ENCODE data around the gene ADAT3.
"Not testable (repeated sequence)": the region's sequence is repeated elsewhere in the genome, so short reads cannot be mapped to it uniquely, and the experiment has no call there.

The ADAT3 gene

DNA sequence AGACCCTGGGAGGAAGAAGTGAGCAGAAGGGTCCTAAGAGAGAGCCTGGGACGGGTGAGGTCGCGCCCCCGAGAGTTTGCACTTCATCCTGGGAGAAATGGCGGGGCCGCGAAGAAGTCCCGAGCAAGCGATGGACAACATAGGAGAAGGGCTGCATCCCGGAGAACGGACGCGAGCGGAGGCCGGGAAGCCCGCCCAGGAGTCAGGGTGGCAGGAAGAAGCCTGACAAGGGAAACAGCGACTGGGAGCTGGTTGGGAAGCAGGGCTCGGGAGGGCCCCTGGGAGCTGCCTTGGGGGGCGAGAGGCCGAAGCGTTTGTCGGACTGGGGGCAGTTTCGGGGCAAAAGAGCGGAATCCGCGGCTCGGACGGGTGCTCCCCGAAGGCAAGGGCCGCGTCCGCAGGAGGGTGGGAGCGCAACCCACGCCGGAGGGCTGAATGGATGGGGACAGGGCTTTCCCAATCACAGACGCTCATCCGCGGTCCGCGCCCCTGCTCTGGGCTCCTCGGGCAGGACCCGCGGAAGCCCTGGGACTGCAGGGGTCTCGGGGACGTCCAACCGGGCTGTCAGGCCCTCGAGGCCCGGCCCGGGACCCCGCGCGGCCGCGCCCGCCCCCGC is 20.4 kb upstream of the ADAT3 start:
- no peak for DNase-seq

DNA sequence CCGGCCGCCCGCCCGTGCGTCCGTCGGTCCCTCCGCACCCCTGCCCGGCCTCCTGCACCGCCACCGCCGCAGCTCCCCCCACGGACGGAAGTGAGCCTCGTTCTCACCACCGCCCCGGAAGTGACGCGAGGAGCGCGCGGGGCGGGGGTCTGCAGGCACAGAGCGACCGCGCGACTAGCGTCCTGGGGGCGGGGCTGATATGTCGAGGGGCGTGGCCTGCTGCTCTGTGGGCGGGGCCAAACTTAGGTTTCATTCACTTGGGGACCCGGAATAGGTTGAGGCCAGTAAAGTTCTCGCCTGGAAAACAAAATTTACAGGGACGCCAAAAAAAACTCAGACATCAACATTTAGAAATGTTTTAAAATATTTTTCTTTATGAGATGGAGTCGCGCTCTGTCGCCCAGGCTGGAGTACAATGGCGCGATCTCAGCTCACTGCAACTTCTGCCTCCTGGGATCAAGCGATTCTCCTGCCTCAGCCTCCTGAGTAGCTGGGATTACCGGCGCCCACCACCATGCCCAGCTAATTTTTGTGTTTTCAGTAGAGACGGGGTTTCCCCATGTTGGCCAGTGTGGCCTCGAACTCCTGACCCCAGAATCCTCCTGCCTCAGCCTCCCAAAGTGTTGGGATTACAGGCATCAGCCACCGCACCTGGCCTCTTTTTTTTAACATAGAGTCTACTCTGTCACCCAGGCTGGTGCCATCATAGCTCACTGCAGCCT is 19.6 kb upstream of the ADAT3 start, which contains the start of gene ABHD17A:
Gene ABHD17A, minus strand, starts transcription at position 99 of the 722 bp plus-strand sequence. CDS start 3,930 bp downstream, outside the sequence.
- peak; percentile 83 to 86 for DNase-seq

DNA sequence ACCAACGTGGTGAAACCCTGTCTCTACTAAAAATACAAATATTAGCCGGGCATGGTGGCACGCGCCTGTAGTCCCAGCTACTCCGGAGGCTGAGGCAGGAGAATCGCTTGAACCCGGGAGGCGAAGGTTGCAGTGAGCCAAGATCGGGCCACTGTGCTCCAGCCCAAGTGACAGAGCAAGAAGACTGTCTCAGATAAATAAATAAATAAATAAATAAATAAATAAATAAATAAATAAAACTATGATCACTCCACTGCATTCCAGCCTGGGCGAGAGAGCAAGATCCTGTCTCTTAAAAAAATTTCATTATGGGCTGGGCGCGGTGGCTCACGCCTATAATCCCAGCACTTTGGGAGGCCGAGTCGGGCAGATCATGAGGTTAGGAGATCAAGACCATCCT is 18.8 kb upstream of the ADAT3 start:
- not testable (repeated sequence) for DNase-seq

DNA sequence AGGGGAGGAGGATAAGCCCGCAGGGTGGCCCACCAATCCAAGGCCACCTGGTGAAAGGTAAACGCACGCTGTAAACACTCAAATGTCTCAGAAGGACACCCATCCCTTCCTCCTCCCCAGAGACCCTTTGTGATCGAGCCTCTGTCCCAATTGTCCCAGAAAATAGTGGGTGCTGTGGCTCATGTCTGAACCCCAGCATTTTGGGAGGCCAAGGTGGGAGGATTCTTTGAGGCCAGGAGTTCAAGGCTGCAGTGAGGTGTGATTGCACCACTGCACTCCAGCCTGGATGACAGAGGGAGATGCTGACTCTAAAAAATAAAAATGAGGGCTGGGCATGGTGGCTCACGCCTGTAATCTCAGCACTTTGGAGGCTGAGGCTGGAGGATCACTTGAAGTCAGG is 16.8 kb upstream of the ADAT3 start:
- no peak for DNase-seq

DNA sequence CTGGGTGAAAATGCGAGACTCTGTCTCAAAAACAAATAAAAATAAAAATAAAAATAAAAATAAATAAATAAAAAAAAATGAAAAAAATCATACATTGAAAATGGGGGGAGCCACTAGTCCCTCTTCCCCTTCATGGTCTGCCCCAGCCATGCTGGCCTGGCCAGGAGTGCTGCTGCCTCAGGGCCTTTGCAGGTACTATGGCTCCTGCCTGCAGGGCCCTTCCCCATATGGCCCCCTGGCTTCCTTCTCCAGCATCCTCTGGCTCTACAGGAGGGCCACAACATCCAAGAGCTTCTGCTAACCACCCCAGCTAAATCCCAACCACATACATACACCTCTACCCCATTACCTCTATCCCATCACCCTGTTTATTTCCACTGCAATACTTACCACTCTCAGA is 15.3 kb upstream of the ADAT3 start:
- no peak for DNase-seq

DNA sequence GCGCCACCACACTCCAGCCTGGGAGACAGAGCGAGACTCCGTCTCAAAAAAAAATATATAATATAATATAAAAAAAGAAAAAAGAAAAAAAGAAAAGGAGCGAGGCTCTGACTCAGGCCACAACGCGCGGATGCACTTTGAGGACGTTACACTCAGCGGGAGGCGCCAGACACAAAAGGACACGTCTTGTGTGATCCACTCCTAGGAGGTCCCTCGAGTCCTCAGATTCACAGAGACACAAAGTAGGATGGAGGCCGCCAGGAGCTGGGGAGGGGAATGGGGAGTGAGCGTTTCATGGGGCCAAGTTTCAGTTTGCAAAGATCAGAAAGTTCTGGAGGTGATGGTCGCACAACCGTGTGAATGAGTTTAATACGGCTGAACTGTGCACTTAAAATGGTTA is 11.4 kb upstream of the ADAT3 start:
- DNase-seq = no peak

DNA sequence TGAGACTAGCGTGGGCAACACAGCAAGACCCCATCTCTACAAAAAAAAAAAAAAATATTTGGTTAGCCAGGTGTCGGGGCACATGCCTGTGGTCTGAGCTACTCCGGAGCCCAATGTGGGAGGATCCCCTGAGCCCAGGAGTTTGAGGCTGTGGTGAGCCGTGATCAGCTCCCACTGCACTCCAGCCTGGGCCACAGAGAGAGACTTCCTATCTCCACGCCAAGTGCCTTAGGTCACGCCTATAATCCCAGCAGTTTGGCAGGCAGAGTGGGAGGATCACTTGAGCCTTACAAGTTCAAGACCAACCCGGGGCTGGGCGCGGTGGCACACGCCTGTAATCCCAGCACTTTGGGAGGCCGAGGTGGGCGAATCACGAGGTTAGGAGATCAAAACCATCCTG is 8.7 kb upstream of the ADAT3 start:
- DNase-seq = no peak

DNA sequence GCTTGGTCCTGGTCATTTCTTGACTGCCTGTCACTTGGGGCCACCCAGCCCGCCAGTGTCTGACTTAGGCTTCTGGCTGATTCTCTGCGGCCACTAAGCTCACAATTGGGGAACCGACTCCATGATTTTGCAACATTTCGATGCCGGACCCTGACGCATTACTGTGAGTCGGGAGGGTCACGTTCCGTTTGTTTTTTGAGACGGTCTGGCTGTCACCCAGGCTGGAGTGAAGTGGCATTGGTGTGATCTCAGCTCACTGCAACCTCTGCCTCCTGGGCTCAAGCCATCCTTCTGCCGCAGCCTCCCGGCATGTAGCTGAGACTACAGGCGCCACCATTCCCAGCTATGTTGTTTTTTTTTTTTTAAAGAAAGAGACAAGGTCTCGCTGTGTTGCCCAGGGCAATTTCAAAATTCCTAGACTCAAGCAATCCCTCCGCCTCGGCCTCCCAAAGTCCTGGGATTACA is 3.2 kb upstream of the ADAT3 start:
- DNase-seq = no peak

DNA sequence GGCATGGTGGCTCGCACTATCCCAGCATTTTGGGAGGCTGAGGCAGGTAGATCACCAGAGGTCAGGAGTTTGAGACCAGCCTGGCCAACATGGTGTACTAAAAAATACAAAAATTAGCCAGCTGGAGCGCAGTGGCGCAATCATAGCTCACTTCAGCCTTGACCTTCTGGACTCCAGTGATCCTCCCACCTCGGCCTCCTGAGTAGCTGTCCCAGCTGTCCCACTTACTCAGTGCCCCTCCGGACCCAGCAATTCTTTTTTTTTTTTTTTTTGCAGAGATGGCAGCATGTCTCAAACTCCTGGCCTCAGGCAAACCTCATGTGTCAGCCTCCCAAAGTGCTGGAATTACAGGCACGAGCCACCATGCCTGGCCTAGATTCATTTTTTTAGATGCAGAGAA is 2.3 kb upstream of the ADAT3 start:
- no peak for DNase-seq

DNA sequence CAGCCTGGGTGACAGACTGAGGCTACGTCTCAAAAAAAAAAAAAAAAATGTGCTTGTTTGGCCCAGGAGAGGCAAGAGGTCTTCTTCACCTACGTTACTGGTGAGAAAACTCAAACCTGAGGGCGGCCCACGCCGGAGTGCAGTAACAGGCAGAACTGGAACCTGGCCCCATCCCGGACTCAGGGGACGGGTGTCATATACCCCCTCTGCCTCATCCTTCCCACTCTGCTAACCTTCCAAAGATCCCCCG is 414 bp upstream of the ADAT3 start:
- DNase-seq = no peak

DNA sequence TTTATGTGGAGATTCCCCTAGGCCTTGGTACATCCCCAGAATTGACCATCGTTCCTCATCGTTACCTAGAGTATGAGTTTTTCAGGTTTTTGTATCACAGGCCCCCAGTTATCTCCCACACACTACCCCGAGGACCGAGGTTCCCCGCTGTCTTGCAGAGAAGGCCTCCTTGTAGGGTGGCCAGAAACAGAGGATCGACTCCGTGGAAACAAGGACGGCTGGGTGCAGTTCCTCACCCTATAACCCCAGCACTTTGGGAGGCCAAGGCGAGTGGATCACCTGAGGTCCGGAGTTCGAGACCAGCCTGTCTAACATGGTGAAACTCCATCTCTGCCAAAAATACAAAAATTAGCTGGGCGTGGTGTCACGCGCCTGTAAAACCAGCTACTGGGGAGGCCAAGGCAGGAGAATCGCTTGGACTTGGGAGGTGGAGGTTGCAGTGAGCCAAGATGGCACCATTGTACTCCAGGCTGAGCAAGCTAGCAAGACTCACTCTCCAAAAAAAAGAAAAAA is 720 bp downstream of the ADAT3 start:
- DNase-seq = no peak

DNA sequence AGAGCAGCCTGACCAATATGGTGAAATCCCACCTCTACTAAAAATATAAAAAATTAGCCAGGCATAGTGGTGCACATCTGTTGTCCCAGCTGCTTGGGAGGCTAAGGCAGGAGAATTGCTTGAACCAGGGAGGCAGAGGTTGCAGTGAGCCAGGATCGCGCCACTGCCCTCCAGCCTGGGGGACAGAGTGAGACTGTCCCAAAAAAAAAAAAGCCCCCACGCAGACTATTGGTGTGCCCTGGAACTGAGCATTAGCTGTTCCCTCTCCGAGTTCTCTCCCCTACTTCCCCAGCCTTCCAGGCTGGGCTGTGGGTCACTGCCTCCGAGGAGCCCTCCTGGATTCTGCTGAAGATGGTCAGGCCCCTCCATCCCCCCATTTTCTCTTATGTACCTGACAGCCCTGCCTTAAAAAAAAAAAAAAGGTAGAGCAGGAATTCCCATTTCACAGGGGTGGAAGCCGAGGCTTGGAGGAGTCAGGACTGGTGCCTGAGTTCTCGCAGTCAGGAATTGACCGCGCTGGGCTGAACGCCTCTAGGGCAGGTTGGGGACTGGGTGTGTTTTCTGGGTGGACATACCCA is 1.9 kb downstream of the ADAT3 start:
- no peak for DNase-seq

DNA sequence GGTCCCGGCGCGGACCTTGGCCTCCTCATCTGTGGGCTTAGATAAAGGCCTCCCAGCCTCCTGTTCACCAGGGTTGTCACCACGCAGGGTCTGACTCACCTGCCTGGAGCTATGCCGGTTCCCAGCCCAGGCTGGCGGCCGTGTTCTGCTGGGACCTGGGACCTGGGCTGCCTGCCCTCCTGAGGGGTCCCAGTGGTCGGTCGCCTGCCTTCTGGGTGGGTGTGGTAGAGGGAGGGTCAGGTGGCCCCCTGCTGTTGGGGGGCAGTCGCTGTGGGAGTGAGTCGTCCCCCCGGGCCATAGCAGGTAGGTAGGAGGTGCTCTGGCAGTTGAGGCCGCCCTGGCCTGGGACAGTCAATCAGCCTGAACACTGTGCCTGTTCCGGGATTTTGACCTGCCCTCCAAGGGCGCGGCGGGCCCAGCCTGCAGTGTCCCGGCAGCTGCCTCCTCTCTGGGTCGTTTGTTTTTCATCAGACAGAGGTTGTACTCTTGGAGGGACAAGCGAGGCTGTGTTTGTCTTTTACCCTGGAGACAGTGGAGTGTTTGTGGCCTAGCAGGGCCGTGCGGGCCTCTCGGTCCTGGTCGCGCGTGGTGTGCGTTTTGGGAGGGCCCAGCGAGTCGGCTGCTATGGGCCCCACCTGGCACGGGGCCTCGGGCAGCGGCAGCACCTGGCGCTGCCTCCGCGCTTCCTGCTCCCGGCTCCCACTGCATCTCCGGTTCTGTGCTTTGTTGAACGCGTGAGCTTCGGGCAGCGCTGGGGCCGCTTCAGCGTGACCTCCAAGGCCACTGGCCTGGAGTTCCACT is 2.6 kb downstream of the ADAT3 start:
- no peak for DNase-seq

DNA sequence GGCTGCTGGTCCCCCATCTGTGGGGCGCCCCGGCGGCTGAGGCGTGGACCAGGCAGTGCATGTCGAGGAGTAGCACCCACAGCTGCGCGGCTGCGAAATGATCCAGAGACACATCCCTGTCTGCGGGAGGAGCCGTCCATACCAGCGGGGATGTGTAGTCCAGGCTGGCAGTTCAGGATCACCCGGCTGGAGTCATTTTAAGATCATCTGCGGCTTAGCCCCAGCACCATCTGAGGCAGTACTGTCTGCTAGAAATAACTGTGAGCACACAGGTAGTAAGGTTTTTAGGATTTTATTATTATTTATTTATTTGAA is 3.1 kb downstream of the ADAT3 start:
- DNase-seq = no peak

DNA sequence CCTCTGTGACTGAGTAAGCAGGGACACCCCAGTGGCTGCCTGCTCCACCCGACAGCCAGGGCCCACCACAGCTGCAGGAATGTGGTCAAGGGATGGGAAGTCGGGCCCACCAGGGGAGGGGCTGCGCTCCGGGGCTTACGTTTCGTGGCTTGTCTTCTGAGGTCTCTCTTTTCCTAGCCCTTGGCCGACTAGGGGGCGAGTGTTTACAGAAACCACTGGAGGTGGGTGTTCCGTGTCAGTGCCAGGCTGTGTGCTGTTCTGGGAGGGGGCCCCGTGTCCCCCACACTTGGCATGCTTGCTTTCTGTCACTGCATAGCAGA is 4.5 kb downstream of the ADAT3 start:
- DNase-seq = no peak

DNA sequence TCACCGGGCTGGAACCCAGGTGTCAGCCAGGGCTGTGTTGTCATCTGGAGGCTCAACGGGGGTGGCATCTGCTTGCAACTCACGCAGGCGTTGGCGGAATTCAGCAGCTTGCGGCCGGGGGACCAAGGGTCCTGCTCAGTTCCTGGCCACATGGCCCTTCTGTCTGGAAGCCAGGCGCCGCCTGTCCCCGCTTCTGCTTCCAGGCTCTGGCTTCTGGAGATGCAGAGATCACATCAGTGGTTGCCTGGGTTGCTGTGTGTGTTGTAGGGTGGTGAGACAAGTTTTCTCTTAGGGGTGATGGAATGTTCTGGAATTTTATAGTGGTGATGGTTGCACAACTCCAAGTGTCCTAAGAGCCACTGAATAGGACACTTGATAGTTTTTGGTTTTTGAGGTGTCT is 5.0 kb downstream of the ADAT3 start:
- DNase-seq = no peak

DNA sequence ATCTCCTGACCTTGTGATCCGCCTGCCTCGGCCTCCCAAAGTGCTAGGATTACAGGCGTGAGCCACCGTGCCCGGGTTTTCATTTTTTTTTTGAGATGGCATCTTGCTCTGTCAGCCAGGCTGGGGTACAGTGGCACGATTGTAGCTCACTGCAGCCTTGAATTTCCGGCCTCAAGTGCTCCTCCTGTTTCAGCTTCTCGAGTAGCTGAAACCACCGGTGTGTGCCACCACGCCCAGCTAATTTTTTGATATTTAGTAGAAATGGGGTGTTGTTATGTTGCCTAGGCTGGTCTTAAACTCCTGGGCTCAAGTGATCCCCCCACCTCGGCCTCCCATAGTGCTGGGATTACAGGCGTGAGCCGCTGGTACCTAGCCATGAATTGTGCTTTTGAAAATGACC is 5.9 kb downstream of the ADAT3 start:
- no peak for DNase-seq

DNA sequence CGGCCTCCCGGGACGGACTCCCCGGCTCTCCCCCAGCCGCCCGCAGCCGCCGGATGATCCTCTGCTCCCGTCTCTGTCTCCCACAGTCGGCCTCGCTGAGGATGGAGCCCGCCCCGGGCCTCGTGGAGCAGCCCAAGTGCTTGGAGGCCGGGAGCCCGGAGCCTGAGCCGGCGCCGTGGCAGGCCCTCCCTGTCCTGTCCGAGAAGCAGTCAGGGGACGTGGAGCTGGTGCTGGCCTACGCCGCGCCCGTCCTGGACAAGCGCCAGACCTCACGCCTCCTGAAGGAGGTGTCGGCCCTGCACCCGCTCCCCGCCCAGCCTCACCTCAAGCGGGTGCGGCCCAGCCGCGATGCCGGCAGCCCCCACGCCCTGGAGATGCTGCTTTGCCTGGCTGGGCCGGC is 6.8 kb downstream of the ADAT3 start:
- no peak for DNase-seq

DNA sequence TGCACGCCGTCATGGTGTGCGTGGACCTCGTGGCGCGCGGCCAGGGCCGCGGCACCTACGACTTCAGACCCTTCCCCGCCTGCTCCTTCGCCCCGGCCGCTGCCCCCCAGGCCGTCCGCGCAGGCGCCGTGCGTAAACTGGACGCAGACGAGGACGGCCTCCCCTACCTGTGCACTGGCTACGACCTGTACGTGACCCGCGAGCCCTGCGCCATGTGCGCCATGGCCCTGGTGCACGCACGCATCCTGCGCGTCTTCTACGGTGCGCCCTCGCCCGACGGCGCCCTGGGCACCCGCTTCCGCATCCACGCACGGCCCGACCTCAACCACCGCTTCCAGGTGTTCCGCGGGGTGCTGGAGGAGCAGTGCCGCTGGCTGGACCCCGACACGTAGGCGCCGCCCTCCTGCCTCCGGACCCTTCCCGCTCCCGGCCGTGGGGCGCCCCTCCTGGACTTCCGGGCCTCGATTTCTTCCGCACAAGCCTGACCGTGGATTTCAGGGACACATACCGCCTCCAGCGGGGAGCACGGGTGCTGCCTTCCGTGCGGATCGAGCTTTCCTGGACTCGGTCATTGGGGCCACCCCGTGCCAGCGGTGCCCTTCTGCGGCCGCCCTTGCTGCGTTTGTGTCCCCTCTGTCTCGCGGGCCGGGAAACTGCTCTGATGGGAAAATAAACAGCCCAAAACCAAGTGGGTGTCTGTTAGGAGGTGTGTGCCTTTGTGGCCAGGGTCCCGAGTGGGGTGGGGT is 7.7 kb downstream of the ADAT3 start:
- no peak for DNase-seq

DNA sequence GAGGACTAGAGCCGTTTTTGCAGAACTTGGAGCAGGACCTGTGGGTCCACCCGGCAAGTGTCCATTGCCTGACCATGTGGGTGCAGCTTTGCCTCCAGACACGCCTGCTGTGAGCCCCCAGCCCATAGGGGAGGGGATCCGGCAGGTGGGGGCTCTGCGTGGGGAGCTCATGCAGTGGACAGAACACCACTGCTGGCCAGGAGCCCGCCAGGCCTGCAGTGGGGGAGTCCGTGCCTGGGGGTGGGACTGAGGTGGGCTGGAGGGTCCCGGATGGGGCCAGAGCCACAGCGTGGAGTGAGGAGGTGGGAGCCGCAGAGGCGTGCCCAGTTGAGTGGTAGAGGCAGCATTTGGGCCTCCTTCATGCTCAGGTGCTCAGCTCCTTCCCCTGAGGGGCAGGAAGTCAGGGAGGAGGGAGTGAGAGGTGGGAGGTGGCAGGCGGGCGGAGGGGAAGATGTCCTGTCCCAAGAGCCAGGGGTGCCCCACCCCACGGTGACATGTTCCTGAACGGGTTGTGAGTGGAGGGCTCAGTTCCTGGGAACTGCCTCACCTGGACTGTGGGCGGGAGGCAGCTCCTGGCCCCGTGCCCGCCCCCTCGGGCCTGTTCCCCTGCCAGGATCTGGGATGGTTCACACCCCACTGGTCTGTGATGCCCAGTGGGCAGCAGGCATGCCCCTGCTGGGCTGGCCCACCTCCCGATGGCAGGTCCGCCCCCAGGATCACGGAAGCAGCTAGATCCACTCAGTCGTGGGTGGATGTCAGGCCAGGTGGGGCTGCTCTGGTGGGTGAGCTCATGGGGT is 8.8 kb downstream of the ADAT3 start:
- DNase-seq = no peak

DNA sequence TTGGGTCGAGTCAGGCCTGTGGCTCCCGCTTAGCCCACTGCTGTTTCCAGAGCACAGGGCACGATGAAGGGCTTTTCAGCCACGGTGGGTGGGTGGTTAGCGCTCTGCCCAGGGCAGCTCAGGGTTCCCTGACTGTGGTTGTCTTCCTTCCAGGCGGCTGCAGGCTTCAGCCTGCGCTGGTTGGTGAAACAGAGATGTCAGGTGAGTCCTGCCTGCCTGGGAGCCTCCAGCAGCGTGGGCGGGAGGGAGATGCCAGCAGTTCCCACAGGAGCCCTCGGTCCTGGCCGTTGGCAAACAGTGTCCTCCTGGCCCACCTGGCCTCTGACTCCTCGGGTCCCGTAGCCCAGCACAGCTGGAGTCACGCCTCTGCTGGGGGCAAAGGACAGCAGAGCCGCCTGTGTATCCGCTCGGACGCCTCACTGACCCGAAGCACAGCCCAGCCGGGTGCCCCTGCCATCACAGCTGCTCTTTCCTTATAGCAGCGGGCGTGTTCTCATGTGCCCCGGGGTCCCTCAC is 9.7 kb downstream of the ADAT3 start:
- no peak for DNase-seq

DNA sequence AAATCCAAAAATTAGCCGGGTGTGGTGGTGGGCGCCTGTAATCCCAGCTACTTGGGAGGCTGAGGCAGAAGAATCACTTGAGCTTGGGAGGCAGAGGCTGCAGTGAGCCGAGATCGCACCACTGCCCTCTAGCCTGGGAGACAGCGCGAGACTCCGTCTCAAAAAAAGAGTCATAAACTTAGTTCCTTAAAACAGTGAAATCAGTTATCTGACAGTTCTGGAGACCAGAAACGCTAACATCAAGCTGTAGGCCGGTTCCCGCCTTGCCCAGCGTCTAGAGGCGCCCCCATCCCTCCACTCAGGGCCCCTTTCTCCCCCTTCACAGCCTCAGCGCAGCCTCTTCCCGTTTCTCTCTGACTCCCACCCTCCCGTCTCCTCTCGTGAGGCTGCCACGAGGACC is 11.9 kb downstream of the ADAT3 start:
- DNase-seq = no peak

All from AML-193 (cell line).